Measurements from ENCODE around the gene PERM1.

The PERM1 gene

DNA sequence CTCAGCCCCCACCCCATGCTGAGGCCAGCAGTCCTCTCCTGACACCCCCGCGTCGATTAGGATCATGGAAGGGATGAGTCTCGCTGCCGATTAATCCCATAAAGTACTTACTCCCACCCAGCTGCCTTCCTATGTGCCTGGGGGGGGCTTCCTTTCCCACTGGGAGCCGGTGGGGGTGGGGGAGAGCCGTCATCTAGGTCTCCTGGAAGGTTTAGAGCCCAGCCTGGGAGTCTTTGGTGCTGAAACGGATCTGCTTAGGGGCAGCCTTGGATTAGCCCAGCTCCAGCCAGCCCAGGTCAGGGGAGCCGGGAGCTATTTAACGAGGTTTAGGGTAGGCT lies 48.3 kb downstream of the PERM1 start:
- Histone ChIP-seq H3K9me3 (ENCODE audit: control insufficient read depth, insufficient read depth, low read length) (no peaks in the 10 kb centered on the region), H3K36me3 (ENCODE audit: control insufficient read depth, insufficient read depth, low read length) (no peaks in the 10 kb centered on the region), H3K9ac (ENCODE audit: low read depth, low read length) (no peak overlapping the region), H3K27me3 (ENCODE audit: control insufficient read depth, insufficient read depth, low read length) (peaks cover 88% of the 10 kb centered on the region), H3K27ac (ENCODE audit: low read depth, low read length) (no peak overlapping the region), H3K4me1 (ENCODE audit: control insufficient read depth, insufficient read depth, low read length) (0 out of 2 replicates have a peak, but pooled peaks cover 3% of the 10 kb centered on the region), H3K4me3 (ENCODE audit: low read depth, low read length) (no peak overlapping the region)

- Histone ChIP-seq H3K27ac (ENCODE audit: low read depth, low read length) (no peak overlapping the region), H3K4me1 (ENCODE audit: control insufficient read depth, insufficient read depth, low read length) (0 out of 2 replicates have a peak, but pooled peaks cover 3% of the 10 kb centered on the region), H3K27me3 (ENCODE audit: control insufficient read depth, insufficient read depth, low read length) (peaks cover 88% of the 10 kb centered on the region), H3K4me3 (ENCODE audit: low read depth, low read length) (no peak overlapping the region), H3K9me3 (ENCODE audit: control insufficient read depth, insufficient read depth, low read length) (no peaks in the 10 kb centered on the region), H3K9ac (ENCODE audit: low read depth, low read length) (no peak overlapping the region), H3K36me3 (ENCODE audit: control insufficient read depth, insufficient read depth, low read length) (no peaks in the 10 kb centered on the region)
These were observed 48.9 kb downstream of the PERM1 start for GRCh38 chr1:932776-933602.

- H3K9ac ChIP-seq (ENCODE audit: low read depth, low read length): no peak overlapping the region
- 0 out of 2 replicates have a peak, but pooled peaks cover 3% of the 10 kb centered on the region for H3K4me1 ChIP-seq (ENCODE audit: control insufficient read depth, insufficient read depth, low read length)
- H3K4me3 ChIP-seq (ENCODE audit: low read depth, low read length): no peak overlapping the region
- no peak overlapping the region for H3K27ac ChIP-seq (ENCODE audit: low read depth, low read length)
- H3K27me3 ChIP-seq (ENCODE audit: control insufficient read depth, insufficient read depth, low read length): peaks cover 90% of the 10 kb centered on the region
- H3K9me3 ChIP-seq (ENCODE audit: control insufficient read depth, insufficient read depth, low read length): no peaks in the 10 kb centered on the region
- no peaks in the 10 kb centered on the region for H3K36me3 ChIP-seq (ENCODE audit: control insufficient read depth, insufficient read depth, low read length)
These were observed 49.8 kb downstream of the PERM1 start for GRCh38 chr1:932173-932510.

DNA sequence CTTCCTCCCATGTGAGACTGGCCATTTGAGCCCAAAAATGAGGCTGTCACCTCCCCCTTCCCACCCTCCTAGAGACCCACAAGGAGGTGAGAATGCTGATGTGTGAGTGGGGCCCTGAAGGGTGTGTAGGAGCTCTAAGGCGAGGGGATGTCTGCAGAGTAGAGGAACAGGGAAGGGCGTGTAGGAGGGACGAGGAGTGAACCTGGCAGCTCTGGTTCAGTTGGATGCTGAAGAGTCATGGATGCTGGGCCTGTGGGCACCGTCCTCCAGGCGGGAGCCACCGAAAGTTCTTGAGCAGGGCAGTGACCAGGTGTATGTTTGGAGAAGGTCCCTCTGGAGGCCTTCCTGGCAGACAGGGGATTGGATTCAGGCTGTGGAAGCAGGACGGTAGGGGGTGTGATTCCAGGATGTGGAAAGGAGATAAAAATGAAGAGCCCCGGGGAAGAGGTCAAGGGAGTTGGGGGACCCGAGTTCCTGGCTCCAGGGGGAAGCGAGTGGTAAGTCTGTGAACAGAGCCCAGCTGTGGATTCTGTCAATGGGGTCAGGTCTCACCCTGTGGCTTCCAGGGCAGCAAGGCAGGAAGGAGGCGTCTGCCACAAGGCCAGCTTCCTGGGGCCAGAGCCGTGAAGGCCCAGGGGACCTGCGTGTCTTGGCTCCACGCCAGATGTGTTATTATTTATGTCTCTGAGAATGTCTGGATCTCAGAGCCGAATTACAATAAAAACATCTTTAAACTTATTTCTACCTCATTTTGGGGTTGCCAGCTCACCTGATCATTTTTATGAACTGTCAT lies 50.3 kb downstream of the PERM1 start:
- H3K9ac ChIP-seq (ENCODE audit: low read depth, low read length): no peak overlapping the region
- no peaks in the 10 kb centered on the region for H3K9me3 ChIP-seq (ENCODE audit: control insufficient read depth, insufficient read depth, low read length)
- 0 out of 2 replicates have a peak, but pooled peaks cover 3% of the 10 kb centered on the region for H3K4me1 ChIP-seq (ENCODE audit: control insufficient read depth, insufficient read depth, low read length)
- peaks cover 90% of the 10 kb centered on the region for H3K27me3 ChIP-seq (ENCODE audit: control insufficient read depth, insufficient read depth, low read length)
- H3K36me3 ChIP-seq (ENCODE audit: control insufficient read depth, insufficient read depth, low read length): no peaks in the 10 kb centered on the region
- no peak overlapping the region for H3K4me3 ChIP-seq (ENCODE audit: low read depth, low read length)
- no peak overlapping the region for H3K27ac ChIP-seq (ENCODE audit: low read depth, low read length)

DNA sequence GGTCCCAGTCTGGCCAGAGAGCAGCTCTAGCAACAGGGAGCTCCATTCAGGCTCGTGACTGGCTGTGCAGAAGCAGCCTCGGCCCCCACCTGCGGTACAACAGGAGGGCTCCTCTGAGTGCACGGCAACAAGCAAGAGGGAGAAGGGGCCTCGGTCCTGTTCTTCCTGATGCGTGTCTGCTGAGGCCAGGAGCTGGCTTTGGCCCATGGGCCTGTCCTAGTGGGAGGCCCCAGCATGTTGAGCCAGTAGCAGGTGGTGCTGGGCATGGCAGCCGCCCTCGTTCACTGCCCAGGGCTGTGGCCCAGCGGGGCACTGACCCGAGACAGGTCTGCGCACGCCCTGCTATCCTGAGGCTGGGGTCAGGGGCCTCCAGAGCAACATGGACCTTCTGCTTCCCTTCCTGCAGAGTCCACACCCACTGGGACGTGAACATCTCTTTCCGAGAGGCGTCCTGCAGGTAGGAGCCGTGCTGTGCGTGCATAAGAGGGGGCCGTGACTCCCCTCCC lies 51.2 kb downstream of the PERM1 start:
- Histone ChIP-seq H3K9me3 (ENCODE audit: control insufficient read depth, insufficient read depth, low read length) (no peaks in the 10 kb centered on the region), H3K27ac (ENCODE audit: low read depth, low read length) (no peak overlapping the region), H3K4me3 (ENCODE audit: low read depth, low read length) (no peak overlapping the region), H3K36me3 (ENCODE audit: control insufficient read depth, insufficient read depth, low read length) (no peaks in the 10 kb centered on the region), H3K4me1 (ENCODE audit: control insufficient read depth, insufficient read depth, low read length) (peaks cover 7% of the 10 kb centered on the region; the same call in 1 of the 2 replicates), H3K27me3 (ENCODE audit: control insufficient read depth, insufficient read depth, low read length) (peaks cover 90% of the 10 kb centered on the region), H3K9ac (ENCODE audit: low read depth, low read length) (no peak overlapping the region)

GRCh38 chr1:929712-930632 lies 51.9 kb downstream of the PERM1 start:
- no peaks in the 10 kb centered on the region for H3K36me3 ChIP-seq (ENCODE audit: control insufficient read depth, insufficient read depth, low read length)
- peaks cover 5% of the 10 kb centered on the region; the same call in 1 of the 2 replicates for H3K4me1 ChIP-seq (ENCODE audit: control insufficient read depth, insufficient read depth, low read length)
- H3K9ac ChIP-seq (ENCODE audit: low read depth, low read length): no peak overlapping the region
- peaks cover 90% of the 10 kb centered on the region for H3K27me3 ChIP-seq (ENCODE audit: control insufficient read depth, insufficient read depth, low read length)
- no peak overlapping the region for H3K4me3 ChIP-seq (ENCODE audit: low read depth, low read length)
- H3K9me3 ChIP-seq (ENCODE audit: control insufficient read depth, insufficient read depth, low read length): no peaks in the 10 kb centered on the region
- H3K27ac ChIP-seq (ENCODE audit: low read depth, low read length): no peak overlapping the region

- Histone ChIP-seq H3K27me3 (ENCODE audit: control insufficient read depth, insufficient read depth, low read length) (peaks cover 97% of the 10 kb centered on the region), H3K9me3 (ENCODE audit: control insufficient read depth, insufficient read depth, low read length) (no peaks in the 10 kb centered on the region), H3K4me1 (ENCODE audit: control insufficient read depth, insufficient read depth, low read length) (peaks cover 3% of the 10 kb centered on the region; the same call in 1 of the 2 replicates), H3K4me3 (ENCODE audit: low read depth, low read length) (no peak overlapping the region), H3K36me3 (ENCODE audit: control insufficient read depth, insufficient read depth, low read length) (no peaks in the 10 kb centered on the region), H3K27ac (ENCODE audit: low read depth, low read length) (no peak overlapping the region), H3K9ac (ENCODE audit: low read depth, low read length) (no peak overlapping the region)
These were observed 52.9 kb downstream of the PERM1 start for GRCh38 chr1:928825-929661.

DNA sequence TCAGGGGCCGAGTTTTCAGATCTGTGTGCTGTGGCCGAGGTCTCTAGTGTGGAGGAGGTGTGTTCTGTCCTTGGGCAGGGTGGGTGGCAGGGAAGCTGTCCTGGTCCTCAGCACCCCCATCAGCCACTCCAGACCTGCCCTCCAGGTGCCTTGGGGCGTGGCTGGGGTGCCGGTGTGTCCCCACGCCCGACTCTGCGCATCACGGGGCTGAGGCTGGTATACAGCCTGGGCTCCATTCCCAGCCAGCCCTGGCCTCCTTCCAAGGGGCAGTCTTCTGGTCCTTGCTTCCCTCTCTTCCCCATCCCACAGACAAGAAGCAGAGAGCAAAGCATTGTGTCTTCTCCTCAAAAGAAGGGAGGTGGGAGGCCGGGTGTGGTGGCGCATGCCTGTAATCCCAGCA lies 54.1 kb downstream of the PERM1 start:
- Histone ChIP-seq H3K9ac (ENCODE audit: low read depth, low read length) (no peak overlapping the region), H3K4me3 (ENCODE audit: low read depth, low read length) (no peak overlapping the region), H3K4me1 (ENCODE audit: control insufficient read depth, insufficient read depth, low read length) (peaks cover 3% of the 10 kb centered on the region; the same call in 1 of the 2 replicates), H3K9me3 (ENCODE audit: control insufficient read depth, insufficient read depth, low read length) (no peaks in the 10 kb centered on the region), H3K27ac (ENCODE audit: low read depth, low read length) (no peak overlapping the region), H3K27me3 (ENCODE audit: control insufficient read depth, insufficient read depth, low read length) (peaks cover 99% of the 10 kb centered on the region), H3K36me3 (ENCODE audit: control insufficient read depth, insufficient read depth, low read length) (no peaks in the 10 kb centered on the region)

GRCh38 chr1:927234-927633 lies 54.7 kb downstream of the PERM1 start:
- Histone ChIP-seq H3K27me3 (ENCODE audit: control insufficient read depth, insufficient read depth, low read length) (peaks cover 99% of the 10 kb centered on the region), H3K9me3 (ENCODE audit: control insufficient read depth, insufficient read depth, low read length) (no peaks in the 10 kb centered on the region), H3K36me3 (ENCODE audit: control insufficient read depth, insufficient read depth, low read length) (no peaks in the 10 kb centered on the region), H3K9ac (ENCODE audit: low read depth, low read length) (no peak overlapping the region), H3K4me1 (ENCODE audit: control insufficient read depth, insufficient read depth, low read length) (peaks cover 3% of the 10 kb centered on the region; the same call in 1 of the 2 replicates), H3K27ac (ENCODE audit: low read depth, low read length) (no peak overlapping the region), H3K4me3 (ENCODE audit: low read depth, low read length) (no peak overlapping the region)

Measured in HUES48 (cell line).